SH-SY5Y (cell line): Measurements from ENCODE around the gene GOLPH3.

Experiments
- GATA2 ChIP-seq: IDR thresholded peaks from 2 replicates; pipeline ENCODE4 v1.6.1; 2011; ENCODE audit warnings: mild to moderate bottlenecking, low read depth, low read length
- GATA3 ChIP-seq: IDR thresholded peaks from 2 replicates; pipeline ENCODE4 v1.6.1; 2011; ENCODE audit warnings: low read depth, mild to moderate bottlenecking, low read length, moderate library complexity

GRCh38 chr5:32100691-32101302 lies 73.3 kb downstream of the GOLPH3 start:
- TF ChIP-seq GATA2, result no peak
- TF ChIP-seq GATA3, result no peak
